SJSA1 (cell line): ENCODE measurements around the gene PPP1R1A. TPM values are rescaled to one million over a fixed set of nuclear protein-coding genes. Genes with fewer than 3 reads are reported as not detected.

Experiments
- DNase-seq, 2 experiments: peaks; one replicate each; pipeline ENCODE4 v3.0.0-alpha.2; 2015 to 2020; ENCODE audit warnings: low spot score in 2 of 2, low read depth in 1 of 2
- H3K27ac ChIP-seq: fragments of 250-450 bp; sonication (Bioruptor Pico); 2 replicates; pipeline ENCODE4 v1.5.1; 2020; ENCODE audit warnings: mild to moderate bottlenecking, moderate library complexity
- H3K27me3 ChIP-seq: fragments of 250-450 bp; sonication (Bioruptor Pico); replicated peaks from 2 replicates; pipeline ENCODE4 v1.5.1; 2020; ENCODE audit warnings: mild to moderate bottlenecking, moderate library complexity
- H3K36me3 ChIP-seq: fragments of 250-450 bp; sonication (Bioruptor Pico); 2 replicates; pipeline ENCODE4 v1.5.1; 2020; ENCODE audit warnings: mild to moderate bottlenecking
- H3K4me1 ChIP-seq: fragments of 250-450 bp; sonication (Bioruptor Pico); replicated peaks from 2 replicates; pipeline ENCODE4 v1.6.1; 2021; ENCODE audit warnings: mild to moderate bottlenecking
- H3K4me3 ChIP-seq: fragments of 250-450 bp; sonication (Bioruptor Pico); 2 replicates; pipeline ENCODE4 v1.5.1; 2020; ENCODE audit warnings: mild to moderate bottlenecking
- H3K9me3 ChIP-seq: fragments of 250-450 bp; sonication (Bioruptor Pico); replicated peaks from 2 replicates; pipeline ENCODE4 v1.5.1; 2020; ENCODE audit warnings: mild to moderate bottlenecking
- total RNA-seq: library from RNA; depleted of rRNA; stranded (reverse); fragments of >200 nt; shearing (Covaris generic); gene quantifications from 2 replicates; pipeline ENCODE4 v1.2.3, GENCODE V29; 2014; rRNA removed

The PPP1R1A gene, protein sequence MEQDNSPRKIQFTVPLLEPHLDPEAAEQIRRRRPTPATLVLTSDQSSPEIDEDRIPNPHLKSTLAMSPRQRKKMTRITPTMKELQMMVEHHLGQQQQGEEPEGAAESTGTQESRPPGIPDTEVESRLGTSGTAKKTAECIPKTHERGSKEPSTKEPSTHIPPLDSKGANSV
- 0.06 TPM in 1 of 2 replicates, not detected in the other for total RNA-seq

- Histone ChIP-seq H3K36me3 (no peaks in the 10 kb centered on the region), H3K27ac (no peak within 1 kb of the TSS), H3K9me3 (no peaks in the 10 kb centered on the region), H3K27me3 (peaks cover 41% of the 10 kb centered on the region), H3K4me3 (no peak within 1 kb of the TSS), H3K4me1 (no peaks in the 10 kb centered on the region)
- no peak for DNase-seq
These were observed at the start of gene PPP1R1A for GRCh38 chr12:54588110-54588889. PPP1R1A (minus strand) TSS chr12:54588659; CDS start chr12:54588488, 171 bp downstream.

DNA sequence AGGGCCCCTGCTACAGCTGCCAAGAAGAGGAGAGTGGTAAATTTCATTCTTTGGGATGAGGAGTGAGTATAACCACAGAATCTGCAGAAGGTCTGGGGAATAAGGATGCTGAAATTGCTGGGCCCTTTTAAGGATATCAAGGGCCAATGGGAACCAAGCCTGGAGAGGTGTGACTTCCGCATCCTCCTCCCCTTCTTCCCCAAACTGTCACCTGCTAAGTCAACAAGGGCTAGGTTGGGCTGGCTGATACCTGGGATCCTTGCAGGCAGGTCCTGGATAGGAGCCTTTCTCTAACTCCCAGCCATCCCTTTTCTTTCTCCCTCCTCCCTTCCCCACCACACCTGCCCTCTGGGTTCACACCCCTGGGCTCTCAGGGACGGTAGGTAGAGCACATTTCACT, 46.3 kb upstream of the PPP1R1A start, which contains the start of gene LACRT:
Gene LACRT, minus strand, starts transcription at position 101 of the 400 bp plus-strand sequence. Its CDS starts 54 bp downstream, at position 47.
- no peak within 1 kb of the TSS for H3K27ac ChIP-seq
- no peaks in the 10 kb centered on the region for H3K36me3 ChIP-seq
- H3K9me3 ChIP-seq, result no peaks in the 10 kb centered on the region
- no peaks in the 10 kb centered on the region for H3K4me1 ChIP-seq
- DNase-seq, result no peak
- H3K4me3 ChIP-seq, result no peak within 1 kb of the TSS
- 0 out of 2 replicates have a peak, but pooled peaks cover 3% of the 10 kb centered on the region for H3K27me3 ChIP-seq

GRCh38 chr12:54631988-54632728, 43.7 kb upstream of the PPP1R1A start:
- H3K36me3 ChIP-seq, result no peaks in the 10 kb centered on the region
- H3K27me3 ChIP-seq, result 0 out of 2 replicates have a peak, but pooled peaks cover 3% of the 10 kb centered on the region
- H3K9me3 ChIP-seq, result no peaks in the 10 kb centered on the region
- DNase-seq, result no peak
- no peaks in the 10 kb centered on the region for H3K4me1 ChIP-seq
- H3K4me3 ChIP-seq, result no peak overlapping the region
- H3K27ac ChIP-seq, result no peak overlapping the region

DNA sequence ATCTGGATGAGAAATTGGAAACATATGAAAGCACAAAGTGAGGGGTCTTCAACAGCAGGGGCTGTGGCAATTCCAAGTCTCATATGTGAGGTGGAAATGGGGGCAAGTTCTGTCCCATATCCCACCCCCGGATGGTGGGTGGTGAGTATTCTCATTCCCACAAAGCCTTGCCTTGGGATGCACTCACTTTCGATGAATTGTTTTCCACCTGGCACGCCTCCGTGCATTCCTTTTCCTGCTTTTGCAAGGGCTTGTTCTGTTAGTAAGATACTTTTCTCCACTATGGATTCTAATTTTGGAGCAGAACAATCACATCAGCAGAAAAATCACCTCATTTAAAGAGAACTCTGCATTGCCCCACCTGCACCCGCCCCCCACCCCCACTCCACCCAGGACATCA, 43.1 kb upstream of the PPP1R1A start:
- Histone ChIP-seq H3K36me3 (no peaks in the 10 kb centered on the region), H3K27ac (no peak overlapping the region), H3K4me1 (no peaks in the 10 kb centered on the region), H3K9me3 (no peaks in the 10 kb centered on the region), H3K4me3 (no peak overlapping the region), H3K27me3 (0 out of 2 replicates have a peak, but pooled peaks cover 3% of the 10 kb centered on the region)
- no peak for DNase-seq

DNA sequence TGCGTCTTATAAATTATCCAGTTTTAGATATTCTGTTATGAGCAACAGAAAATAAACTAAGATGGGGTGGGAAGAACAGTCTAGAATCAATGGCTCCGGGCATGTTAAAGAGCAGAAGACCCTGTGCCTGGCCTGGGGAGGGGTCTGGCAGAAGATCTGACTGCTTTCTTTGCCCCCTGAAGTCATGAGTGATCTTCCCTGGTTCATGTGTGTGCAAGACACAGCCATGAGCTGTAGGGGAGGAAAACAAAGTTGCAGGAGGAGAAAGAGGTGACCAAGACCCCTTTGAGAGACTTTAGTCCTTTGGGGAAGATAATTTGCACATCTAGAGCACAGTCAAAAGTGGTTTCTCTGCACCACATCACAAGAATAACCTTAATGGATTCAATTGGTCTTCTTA, 41.5 kb upstream of the PPP1R1A start:
- H3K9me3 ChIP-seq, result no peaks in the 10 kb centered on the region
- no peaks in the 10 kb centered on the region for H3K4me1 ChIP-seq
- H3K27me3 ChIP-seq, result 0 out of 2 replicates have a peak, but pooled peaks cover 3% of the 10 kb centered on the region
- no peak overlapping the region for H3K27ac ChIP-seq
- H3K4me3 ChIP-seq, result no peak overlapping the region
- H3K36me3 ChIP-seq, result no peaks in the 10 kb centered on the region
- DNase-seq, result no peak

DNA sequence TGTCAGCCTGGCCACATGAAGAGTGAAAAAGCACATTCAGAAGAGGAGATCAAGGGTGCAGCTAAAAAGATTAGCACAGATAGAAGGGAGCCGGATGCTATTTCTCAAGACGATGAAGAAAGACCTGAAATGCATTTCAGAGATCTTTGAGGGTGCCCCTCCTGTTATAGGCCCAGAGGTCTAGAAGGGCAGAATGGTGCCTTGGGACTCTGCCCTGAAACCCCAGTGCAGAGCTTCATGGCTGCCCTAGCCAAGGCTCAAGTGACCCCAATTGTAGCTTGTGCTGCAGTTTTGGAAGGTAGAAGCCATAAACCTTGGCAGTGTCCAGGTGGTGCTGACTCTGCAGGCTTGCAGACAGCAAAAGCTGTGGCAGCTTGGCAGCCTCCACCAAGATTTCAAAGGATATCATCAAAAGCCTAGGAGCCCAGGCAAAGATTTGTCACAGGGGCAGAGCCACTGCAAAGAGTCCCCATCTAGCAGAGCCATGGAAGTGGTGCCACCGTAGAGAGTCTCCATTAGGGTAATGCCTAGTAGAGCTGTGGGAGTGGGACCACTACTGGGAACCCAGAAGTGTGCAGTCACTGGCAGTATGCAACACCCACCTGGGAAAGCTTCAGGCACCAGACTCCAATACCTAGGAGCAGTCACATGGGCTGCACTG, 39.9 kb upstream of the PPP1R1A start:
- no peak overlapping the region for H3K27ac ChIP-seq

DNA sequence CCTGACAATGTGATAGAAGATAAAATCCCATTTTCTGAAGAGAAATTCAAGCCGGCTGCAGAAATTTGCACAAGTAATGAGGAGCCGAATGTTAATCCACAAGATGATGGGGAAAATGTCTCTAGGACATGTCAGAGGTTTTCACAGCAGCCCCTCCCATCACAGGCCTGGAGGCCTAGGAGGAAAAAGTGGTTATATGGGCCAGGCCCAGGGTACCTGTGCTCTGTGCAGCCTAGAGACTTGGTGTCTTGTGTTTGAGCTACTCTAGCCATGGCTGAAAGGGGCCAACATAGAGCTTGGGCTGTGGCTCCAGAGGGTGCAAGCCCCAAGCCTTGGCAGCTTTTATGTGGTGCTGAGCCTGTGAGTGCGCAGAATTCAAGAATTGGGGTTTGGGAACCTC, 38.8 kb upstream of the PPP1R1A start:
- Histone ChIP-seq H3K4me3 (no peak overlapping the region), H3K27me3 (peaks cover 2% of the 10 kb centered on the region; the same call in 1 of the 2 replicates), H3K4me1 (no peaks in the 10 kb centered on the region), H3K27ac (no peak overlapping the region), H3K9me3 (no peaks in the 10 kb centered on the region), H3K36me3 (no peaks in the 10 kb centered on the region)
- DNase-seq, result no peak

More for the DNA sequence above, 39.9 kb upstream of the PPP1R1A start:
- Histone ChIP-seq H3K4me3 (no peak overlapping the region), H3K36me3 (no peaks in the 10 kb centered on the region), H3K9me3 (no peaks in the 10 kb centered on the region), H3K27me3 (peaks cover 2% of the 10 kb centered on the region; the same call in 1 of the 2 replicates), H3K4me1 (no peaks in the 10 kb centered on the region)
- no peak for DNase-seq

DNA sequence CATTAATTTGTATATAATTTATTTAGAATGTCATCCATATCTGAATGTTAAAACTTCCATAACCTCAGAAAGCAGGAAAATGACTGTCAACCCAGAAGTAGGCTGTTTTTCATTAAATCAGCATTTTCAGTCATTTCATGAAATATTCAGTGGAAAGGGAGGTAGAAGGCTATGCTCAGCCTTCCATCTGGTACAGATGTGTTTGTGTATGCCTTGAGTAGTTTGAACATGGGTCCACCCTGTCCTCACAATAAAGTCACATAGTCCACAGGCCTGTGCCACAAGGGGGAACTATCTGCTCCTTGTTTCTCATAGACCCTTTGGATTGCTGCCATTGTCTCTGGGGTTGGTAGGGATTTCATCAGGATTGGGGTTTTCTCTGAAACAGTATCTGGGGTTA, 37.1 kb upstream of the PPP1R1A start:
- H3K4me1 ChIP-seq, result no peaks in the 10 kb centered on the region
- no peaks in the 10 kb centered on the region for H3K36me3 ChIP-seq
- H3K9me3 ChIP-seq, result no peaks in the 10 kb centered on the region
- no peak overlapping the region for H3K4me3 ChIP-seq
- H3K27ac ChIP-seq, result no peak overlapping the region
- DNase-seq, result no peak
- H3K27me3 ChIP-seq, result peaks cover 5% of the 10 kb centered on the region

DNA sequence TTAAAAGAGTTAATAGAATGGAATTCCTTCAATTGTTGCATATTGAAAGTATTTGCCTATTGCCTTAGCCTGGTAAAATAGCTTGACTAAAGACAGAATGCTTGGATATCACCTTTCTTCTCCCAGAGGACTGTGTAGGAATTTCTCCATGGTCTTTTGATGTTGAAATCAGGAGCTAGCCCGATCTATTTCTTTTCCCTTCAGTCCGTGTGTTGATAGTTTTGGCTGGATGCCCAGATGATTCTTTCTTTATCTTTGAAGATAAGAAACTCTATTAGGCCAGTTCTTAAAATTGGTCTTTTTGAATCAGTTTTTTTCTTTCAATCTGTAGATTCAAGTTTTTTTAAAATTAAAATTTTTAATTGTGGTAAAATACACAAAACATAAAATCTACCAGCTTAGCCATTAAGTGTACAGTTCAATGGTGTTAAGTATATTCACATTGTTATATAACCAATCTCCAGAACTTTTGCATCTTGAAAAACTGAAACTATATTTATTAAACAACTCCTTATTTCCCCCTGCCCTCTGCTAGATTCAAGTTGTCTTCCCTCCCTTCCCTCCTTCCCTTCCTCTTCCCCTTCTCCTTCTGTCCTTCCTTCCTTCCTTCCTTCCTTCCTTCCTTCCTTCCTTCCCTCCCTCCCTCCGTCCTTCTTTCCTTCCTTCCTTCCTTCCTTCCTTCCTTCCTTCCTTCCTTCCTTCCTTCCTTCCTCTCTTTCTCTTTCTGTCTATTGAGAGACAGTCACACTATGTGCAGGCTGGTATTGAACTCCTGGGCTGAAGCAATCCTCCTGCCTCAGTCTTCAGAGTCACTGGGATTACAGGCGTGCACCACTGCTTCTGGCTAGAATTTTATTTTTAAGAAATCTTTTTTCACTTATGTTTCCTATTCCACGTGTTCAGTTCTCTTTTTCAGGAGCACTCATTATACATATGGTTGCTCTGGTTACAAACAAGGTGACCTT, 36.1 kb upstream of the PPP1R1A start:
- Histone ChIP-seq H3K4me1 (no peaks in the 10 kb centered on the region), H3K27me3 (peaks cover 7% of the 10 kb centered on the region), H3K36me3 (no peaks in the 10 kb centered on the region), H3K4me3 (no peak overlapping the region), H3K9me3 (no peaks in the 10 kb centered on the region), H3K27ac (no peak overlapping the region)
- no peak for DNase-seq

DNA sequence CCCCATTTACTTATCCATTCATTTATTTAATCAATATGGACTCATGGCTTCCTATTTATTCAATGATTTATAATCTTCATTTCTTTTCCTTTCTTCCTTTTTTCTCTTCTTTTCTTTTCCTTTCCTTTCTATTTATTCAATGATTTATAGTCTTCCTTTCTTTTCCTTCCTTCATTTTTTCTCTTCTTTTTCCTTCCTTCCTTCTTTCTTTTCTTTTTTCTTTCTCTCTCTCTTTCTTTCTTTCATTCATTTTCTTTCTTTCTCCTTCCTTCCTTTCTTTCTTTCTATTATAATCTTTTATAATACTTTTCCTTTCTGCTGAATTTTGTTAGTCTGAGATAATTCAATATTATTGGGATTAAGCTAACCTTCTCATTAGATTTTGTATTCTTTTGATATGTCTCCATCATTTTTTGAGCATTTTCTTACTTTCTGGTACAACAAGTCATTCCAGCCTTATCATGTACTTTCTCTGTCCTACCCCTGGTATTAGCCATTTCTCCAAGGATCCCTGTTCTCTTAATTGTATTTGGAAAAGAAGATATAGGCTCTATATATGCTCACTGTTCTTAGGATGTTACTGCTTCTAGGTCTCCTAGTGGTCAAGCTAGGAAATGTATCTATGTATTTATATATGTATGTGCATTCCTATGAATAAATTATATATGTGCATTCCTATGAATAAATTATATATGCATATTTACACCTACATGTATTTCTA, 34.2 kb upstream of the PPP1R1A start:
- no peak for DNase-seq
- no peaks in the 10 kb centered on the region for H3K36me3 ChIP-seq
- peaks cover 7% of the 10 kb centered on the region for H3K27me3 ChIP-seq
- no peaks in the 10 kb centered on the region for H3K4me1 ChIP-seq
- no peaks in the 10 kb centered on the region for H3K9me3 ChIP-seq
- H3K27ac ChIP-seq, result no peak overlapping the region
- H3K4me3 ChIP-seq, result no peak overlapping the region

- DNase-seq, result no peak
- Histone ChIP-seq H3K36me3 (no peaks in the 10 kb centered on the region), H3K9me3 (no peaks in the 10 kb centered on the region; the same call in 1 of the 2 replicates)
These were observed 28.6 kb upstream of the PPP1R1A start for GRCh38 chr12:54616933-54617680.

More at GRCh38 chr12:54616933-54617680, 28.6 kb upstream of the PPP1R1A start:
- Histone ChIP-seq H3K27ac (no peak overlapping the region), H3K4me3 (no peak overlapping the region), H3K27me3 (peaks cover 5% of the 10 kb centered on the region; the same call in 1 of the 2 replicates), H3K4me1 (no peaks in the 10 kb centered on the region)
